ENCODE measurements around the gene ZNF436.

Gene ZNF436

DNA sequence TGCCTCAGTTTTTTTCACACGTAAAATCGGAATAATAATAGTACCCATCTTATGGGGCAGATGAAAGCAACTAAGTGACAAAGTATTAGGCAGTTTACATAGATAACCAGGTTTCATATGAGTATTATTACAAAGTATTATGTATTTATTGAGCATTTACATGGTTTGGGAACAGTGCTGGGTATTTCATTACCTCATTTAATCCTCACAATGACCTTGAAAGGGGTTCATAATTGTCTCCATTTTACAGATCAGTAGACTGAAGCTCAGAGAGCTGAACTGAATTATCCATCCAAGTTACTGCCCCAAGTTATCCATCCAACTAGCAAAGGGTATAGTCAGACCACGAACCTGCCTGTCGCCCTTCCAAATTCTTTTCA lies 33.7 kb upstream of the ZNF436 start:
- Histone ChIP-seq H3K4me3 (ENCODE audit: insufficient read depth in 1 of 2, low read depth in 1 of 2, low read length in 2 of 2) (no peak overlapping the region), H3K36me3 (ENCODE audit: control insufficient read depth in 1 of 2, insufficient read depth in 2 of 2, low read depth in 1 of 2, low read length in 2 of 2) (peaks cover 0 to 34% of the 10 kb centered on the region in 2 experiments)

DNA sequence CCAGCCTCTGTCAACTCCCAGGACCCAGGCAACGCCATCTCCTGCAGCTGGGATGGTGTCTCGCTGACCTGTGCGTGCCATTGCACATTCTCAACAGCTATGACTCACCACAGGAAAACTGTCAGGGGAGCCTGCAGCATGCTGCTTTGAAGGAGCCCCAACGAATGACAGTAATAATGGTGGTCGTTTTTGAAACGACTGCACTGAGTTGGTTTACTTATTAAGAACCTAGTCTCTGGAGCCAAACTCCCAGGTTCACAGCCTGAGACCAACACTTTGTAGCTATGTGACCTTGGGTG lies 33.4 kb upstream of the ZNF436 start:
- Histone ChIP-seq H3K4me3 (ENCODE audit: insufficient read depth in 1 of 2, low read depth in 1 of 2, low read length in 2 of 2) (no peak overlapping the region), H3K9ac (ENCODE audit: low read length) (peak overlapping the region; percentile 40), H3K79me1 (replicated peaks; ENCODE audit: low read length, poor library complexity, severe bottlenecking) (peaks cover 2% of the 10 kb centered on the region), H3K14ac (ENCODE audit: low read length in 2 of 2) (no peak overlapping the region), H3K4me1 (ENCODE audit: control insufficient read depth, insufficient read depth, low read depth, low read length) (peaks cover 14% of the 10 kb centered on the region), H3K36me3 (ENCODE audit: control insufficient read depth in 1 of 2, insufficient read depth in 2 of 2, low read depth in 1 of 2, low read length in 2 of 2) (peaks cover 0 to 34% of the 10 kb centered on the region in 2 experiments), H2AK5ac (ENCODE audit: low read length, severe bottlenecking) (no peak overlapping the region), H2BK5ac (ENCODE audit: low read depth, low read length, poor library complexity, severe bottlenecking) (no peak overlapping the region), H3K4ac (ENCODE audit: low read depth in 1 of 2, low read length in 2 of 2) (no peak overlapping the region), H3K27me3 (ENCODE audit: control insufficient read depth in 1 of 2, insufficient read depth in 1 of 2, low read length in 2 of 2) (no peaks in the 10 kb centered on the region), H4K8ac (ENCODE audit: low read length) (no peak overlapping the region), H2AFZ (ENCODE audit: low read depth, low read length) (no peak overlapping the region), H4K91ac (ENCODE audit: low read length) (no peak overlapping the region), H2BK120ac (ENCODE audit: low read depth, low read length) (no peak overlapping the region), H3K27ac (ENCODE audit: low read length, poor library complexity, severe bottlenecking) (peak overlapping the region; percentile 97), H3K9me3 (ENCODE audit: control insufficient read depth, low read length) (no peaks in the 10 kb centered on the region), H3K23ac (ENCODE audit: low read length in 2 of 2) (no peak overlapping the region), H2BK12ac (ENCODE audit: low read length in 2 of 2) (no peak overlapping the region), H3K18ac (ENCODE audit: low read depth in 1 of 2, low read length in 2 of 2) (peak overlapping the region in 1 of 2 experiments; percentile 79), H3K4me2 (ENCODE audit: low read length, poor library complexity, severe bottlenecking) (no peak overlapping the region), H2BK15ac (ENCODE audit: low read depth, poor library complexity, severe bottlenecking) (no peak overlapping the region)
- 2% methylated on average over 6 of the region's 6 CpGs for WGBS
- DNase-seq: peak; percentile 96

More for the DNA sequence above, 33.7 kb upstream of the ZNF436 start:
- H3K18ac ChIP-seq (ENCODE audit: low read depth in 1 of 2, low read length in 2 of 2): peak overlapping the region in 1 of 2 experiments; percentile 16
- no peaks in the 10 kb centered on the region for H3K27me3 ChIP-seq (ENCODE audit: control insufficient read depth in 1 of 2, insufficient read depth in 1 of 2, low read length in 2 of 2)
- H3K4me1 ChIP-seq (ENCODE audit: control insufficient read depth, insufficient read depth, low read depth, low read length): peaks cover 14% of the 10 kb centered on the region
- no peak overlapping the region for H2BK120ac ChIP-seq (ENCODE audit: low read depth, low read length)
- H3K14ac ChIP-seq (ENCODE audit: low read length in 2 of 2): no peak overlapping the region
- no peak overlapping the region for H2AFZ ChIP-seq (ENCODE audit: low read depth, low read length)
- peak overlapping the region; percentile 33 to 92 for H2BK12ac ChIP-seq (ENCODE audit: low read length in 2 of 2)
- H4K91ac ChIP-seq (ENCODE audit: low read length): no peak overlapping the region
- peaks cover 2% of the 10 kb centered on the region for H3K79me1 ChIP-seq (replicated peaks; ENCODE audit: low read length, poor library complexity, severe bottlenecking)
- no peak overlapping the region for H3K4ac ChIP-seq (ENCODE audit: low read depth in 1 of 2, low read length in 2 of 2)
- no peak overlapping the region for H2BK15ac ChIP-seq (ENCODE audit: low read depth, poor library complexity, severe bottlenecking)
- no peak overlapping the region for H3K23ac ChIP-seq (ENCODE audit: low read length in 2 of 2)
- DNase-seq: no peak
- H3K27ac ChIP-seq (ENCODE audit: low read length, poor library complexity, severe bottlenecking): peak overlapping the region; percentile 97
- 83% methylated on average over 2 of the region's 4 CpGs for WGBS
- H3K9ac ChIP-seq (ENCODE audit: low read length): peak overlapping the region; percentile 40
- H3K4me2 ChIP-seq (ENCODE audit: low read length, poor library complexity, severe bottlenecking): peak overlapping the region; percentile 3
- H4K8ac ChIP-seq (ENCODE audit: low read length): peak overlapping the region; percentile 5
- H2AK5ac ChIP-seq (ENCODE audit: low read length, severe bottlenecking): no peak overlapping the region
- H2BK5ac ChIP-seq (ENCODE audit: low read depth, low read length, poor library complexity, severe bottlenecking): peak overlapping the region; percentile 53
- no peaks in the 10 kb centered on the region for H3K9me3 ChIP-seq (ENCODE audit: control insufficient read depth, low read length)

DNA sequence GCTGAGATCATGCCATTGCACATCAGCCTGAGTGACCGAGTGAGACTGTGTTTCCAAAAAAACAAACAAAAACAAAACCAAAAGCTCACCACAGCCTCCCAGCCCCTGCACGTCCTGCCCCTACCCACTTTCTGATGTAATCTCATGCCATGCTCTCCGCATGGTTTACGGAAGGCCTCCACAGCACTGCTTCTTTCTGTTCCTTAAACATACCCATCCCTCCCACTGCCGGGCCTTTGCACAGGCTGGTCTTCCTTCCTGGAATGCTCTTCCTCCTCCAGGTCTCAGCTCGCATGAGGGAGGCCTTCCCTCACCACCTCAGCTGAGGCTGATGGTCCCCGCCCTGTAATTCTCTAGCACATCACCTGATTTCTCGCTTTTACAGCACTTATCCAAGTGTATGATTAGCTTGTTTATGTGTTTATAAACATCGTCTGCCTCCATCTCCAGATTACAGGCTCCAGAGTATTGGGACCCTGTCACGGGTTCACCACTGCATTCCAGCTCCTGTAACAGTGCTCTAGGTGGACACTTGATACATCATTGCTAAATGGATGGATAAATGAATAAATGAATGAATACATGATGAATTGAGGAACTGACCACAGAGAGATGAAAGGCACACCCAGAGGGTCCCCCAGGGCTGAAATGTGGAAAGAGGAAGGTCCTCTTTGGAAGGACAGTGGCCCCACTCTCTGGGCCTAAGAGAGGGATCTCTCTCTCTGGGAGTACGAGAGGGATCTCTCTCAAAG lies 32.8 kb upstream of the ZNF436 start:
- no peak overlapping the region for H3K4me2 ChIP-seq (ENCODE audit: low read length, poor library complexity, severe bottlenecking)
- no peaks in the 10 kb centered on the region for H3K9me3 ChIP-seq (ENCODE audit: control insufficient read depth, low read length)
- peaks cover 2% of the 10 kb centered on the region for H3K79me1 ChIP-seq (replicated peaks; ENCODE audit: low read length, poor library complexity, severe bottlenecking)
- no peak overlapping the region for H2BK5ac ChIP-seq (ENCODE audit: low read depth, low read length, poor library complexity, severe bottlenecking)
- H3K27me3 ChIP-seq (ENCODE audit: control insufficient read depth in 1 of 2, insufficient read depth in 1 of 2, low read length in 2 of 2): no peaks in the 10 kb centered on the region
- peak overlapping the region; percentile 97 for H3K27ac ChIP-seq (ENCODE audit: low read length, poor library complexity, severe bottlenecking)
- H3K4ac ChIP-seq (ENCODE audit: low read depth in 1 of 2, low read length in 2 of 2): peak overlapping the region; percentile 61 to 71
- peak overlapping the region; percentile 54 for H4K8ac ChIP-seq (ENCODE audit: low read length)
- H3K4me1 ChIP-seq (ENCODE audit: control insufficient read depth, insufficient read depth, low read depth, low read length): peaks cover 14% of the 10 kb centered on the region
- peak overlapping the region; percentile 84 for H2AK5ac ChIP-seq (ENCODE audit: low read length, severe bottlenecking)
- peak overlapping the region in 1 of 2 experiments; percentile 2 for H3K14ac ChIP-seq (ENCODE audit: low read length in 2 of 2)
- 24% methylated on average over 8 of the region's 11 CpGs for WGBS
- peak overlapping the region; percentile 56 to 89 for H2BK12ac ChIP-seq (ENCODE audit: low read length in 2 of 2)
- H3K36me3 ChIP-seq (ENCODE audit: control insufficient read depth in 1 of 2, insufficient read depth in 2 of 2, low read depth in 1 of 2, low read length in 2 of 2): peaks cover 0 to 36% of the 10 kb centered on the region in 2 experiments
- DNase-seq: peak; percentile 88
- H3K23ac ChIP-seq (ENCODE audit: low read length in 2 of 2): peak overlapping the region in 1 of 2 experiments; percentile 84
- no peak overlapping the region for H3K4me3 ChIP-seq (ENCODE audit: insufficient read depth in 1 of 2, low read depth in 1 of 2, low read length in 2 of 2)
- peak overlapping the region; percentile 12 for H2BK120ac ChIP-seq (ENCODE audit: low read depth, low read length)
- peak overlapping the region; percentile 88 for H2BK15ac ChIP-seq (ENCODE audit: low read depth, poor library complexity, severe bottlenecking)
- peak overlapping the region; percentile 54 for H2AFZ ChIP-seq (ENCODE audit: low read depth, low read length)
- peak overlapping the region; percentile 14 to 79 for H3K18ac ChIP-seq (ENCODE audit: low read depth in 1 of 2, low read length in 2 of 2)
- peak overlapping the region; percentile 40 for H3K9ac ChIP-seq (ENCODE audit: low read length)
- H4K91ac ChIP-seq (ENCODE audit: low read length): peak overlapping the region; percentile 85

DNA sequence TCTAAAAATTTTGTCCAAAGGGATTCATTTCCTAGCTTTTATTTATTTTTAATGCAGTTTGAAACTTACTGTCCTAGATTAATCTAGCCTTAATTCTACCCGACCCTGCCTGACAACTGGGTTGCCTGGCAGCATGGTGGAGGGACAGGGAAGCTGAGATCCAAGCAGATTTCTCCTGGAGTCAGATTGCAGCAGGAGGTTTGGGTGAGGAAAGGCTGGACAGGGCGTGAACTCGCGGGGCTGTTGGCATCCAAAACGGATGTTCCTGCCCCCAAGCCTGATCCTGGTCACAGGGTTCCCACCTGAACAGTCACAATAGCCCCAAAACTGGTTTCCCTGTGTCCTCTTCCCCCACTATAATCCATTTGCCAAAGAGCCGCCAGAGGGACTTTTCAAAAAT lies 31.7 kb upstream of the ZNF436 start:
- peak overlapping the region; percentile 60 for H2BK15ac ChIP-seq (ENCODE audit: low read depth, poor library complexity, severe bottlenecking)
- peak overlapping the region in 1 of 2 experiments; percentile 76 for H3K14ac ChIP-seq (ENCODE audit: low read length in 2 of 2)
- H3K4ac ChIP-seq (ENCODE audit: low read depth in 1 of 2, low read length in 2 of 2): peak overlapping the region; percentile 58 to 71
- DNase-seq: no peak
- peaks cover 2% of the 10 kb centered on the region for H3K79me1 ChIP-seq (replicated peaks; ENCODE audit: low read length, poor library complexity, severe bottlenecking)
- H3K4me3 ChIP-seq (ENCODE audit: insufficient read depth in 1 of 2, low read depth in 1 of 2, low read length in 2 of 2): no peak overlapping the region
- peaks cover 0 to 37% of the 10 kb centered on the region in 2 experiments for H3K36me3 ChIP-seq (ENCODE audit: control insufficient read depth in 1 of 2, insufficient read depth in 2 of 2, low read depth in 1 of 2, low read length in 2 of 2)
- peak overlapping the region; percentile 65 to 98 for H2BK12ac ChIP-seq (ENCODE audit: low read length in 2 of 2)
- H4K91ac ChIP-seq (ENCODE audit: low read length): peak overlapping the region; percentile 14
- H3K9ac ChIP-seq (ENCODE audit: low read length): no peak overlapping the region
- no peak overlapping the region for H3K27ac ChIP-seq (ENCODE audit: low read length, poor library complexity, severe bottlenecking)
- no peak overlapping the region for H2BK5ac ChIP-seq (ENCODE audit: low read depth, low read length, poor library complexity, severe bottlenecking)
- H4K8ac ChIP-seq (ENCODE audit: low read length): peak overlapping the region; percentile 39
- peak overlapping the region; percentile 69 for H2BK120ac ChIP-seq (ENCODE audit: low read depth, low read length)
- no peaks in the 10 kb centered on the region for H3K9me3 ChIP-seq (ENCODE audit: control insufficient read depth, low read length)
- peak overlapping the region; percentile 12 for H2AK5ac ChIP-seq (ENCODE audit: low read length, severe bottlenecking)
- H2AFZ ChIP-seq (ENCODE audit: low read depth, low read length): no peak overlapping the region
- peak overlapping the region; percentile 14 to 75 for H3K18ac ChIP-seq (ENCODE audit: low read depth in 1 of 2, low read length in 2 of 2)
- H3K4me1 ChIP-seq (ENCODE audit: control insufficient read depth, insufficient read depth, low read depth, low read length): peaks cover 14% of the 10 kb centered on the region
- no peaks in the 10 kb centered on the region for H3K27me3 ChIP-seq (ENCODE audit: control insufficient read depth in 1 of 2, insufficient read depth in 1 of 2, low read length in 2 of 2)
- WGBS: 97% methylated on average over 6 of the region's 6 CpGs
- no peak overlapping the region for H3K23ac ChIP-seq (ENCODE audit: low read length in 2 of 2)
- H3K4me2 ChIP-seq (ENCODE audit: low read length, poor library complexity, severe bottlenecking): no peak overlapping the region
